Activated T-cell treated with anti-CD3 and anti-CD28 coated beads for 48 hours (primary cell): ENCODE measurements around the gene CNTNAP4.

ENCODE experiments used
- DNase-seq: peaks from one replicate; pipeline ENCODE4 v3.0.0-alpha.2; 2020; ENCODE audit warnings: low read depth

The CNTNAP4 gene

DNA sequence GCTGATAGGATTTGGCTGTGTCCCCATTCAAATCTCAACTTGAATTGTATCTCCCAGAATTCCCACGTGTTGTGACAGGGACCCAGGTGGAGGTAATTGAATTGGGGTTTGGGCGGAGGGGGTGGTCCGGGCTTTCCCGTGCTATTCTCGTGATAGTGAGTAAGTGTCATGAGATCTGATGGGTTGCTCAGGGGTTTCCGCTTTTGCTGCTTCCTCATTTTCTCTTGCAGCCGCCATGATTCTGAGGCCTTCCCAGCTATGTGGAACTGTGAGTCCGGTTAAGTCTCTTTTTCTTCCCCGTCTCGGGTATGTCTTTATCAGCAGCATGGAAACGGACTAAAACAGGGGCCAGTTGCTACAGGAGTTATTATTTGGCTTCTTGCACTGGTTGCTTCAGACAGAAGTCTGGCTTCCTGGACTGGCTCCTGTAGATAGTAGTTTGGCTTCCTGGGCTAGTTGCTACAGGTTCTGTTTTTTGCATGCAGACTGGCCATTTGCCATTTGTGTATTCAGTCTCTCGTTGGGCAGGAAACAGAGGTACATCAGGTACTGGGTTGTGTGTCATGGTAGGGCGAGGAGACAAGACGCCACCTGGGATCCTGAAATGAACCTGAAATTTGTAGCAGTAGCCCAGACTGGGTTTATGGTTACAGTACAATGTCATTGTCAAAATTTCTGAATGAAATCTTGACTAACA is 32.6 kb downstream of the CNTNAP4 start:
- DNase-seq, result no peak

DNA sequence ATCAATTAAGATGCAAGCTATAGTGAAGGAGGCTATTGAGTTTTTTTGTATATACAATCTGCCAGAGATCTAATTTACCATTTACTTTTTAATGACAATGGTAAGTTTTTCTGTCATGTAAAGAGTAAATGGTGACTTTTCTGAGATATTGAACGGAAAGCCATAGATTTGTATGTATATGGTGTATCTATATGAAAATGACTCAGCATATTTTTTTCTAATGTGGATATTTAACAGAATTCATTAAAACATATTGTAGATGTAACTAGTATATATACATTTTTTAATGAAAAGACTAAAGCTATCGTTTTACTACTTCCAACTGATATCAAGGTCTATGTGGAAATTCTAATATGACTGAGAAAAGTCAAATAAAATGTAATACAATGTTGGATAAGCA is 34.1 kb downstream of the CNTNAP4 start:
- no peak for DNase-seq

DNA sequence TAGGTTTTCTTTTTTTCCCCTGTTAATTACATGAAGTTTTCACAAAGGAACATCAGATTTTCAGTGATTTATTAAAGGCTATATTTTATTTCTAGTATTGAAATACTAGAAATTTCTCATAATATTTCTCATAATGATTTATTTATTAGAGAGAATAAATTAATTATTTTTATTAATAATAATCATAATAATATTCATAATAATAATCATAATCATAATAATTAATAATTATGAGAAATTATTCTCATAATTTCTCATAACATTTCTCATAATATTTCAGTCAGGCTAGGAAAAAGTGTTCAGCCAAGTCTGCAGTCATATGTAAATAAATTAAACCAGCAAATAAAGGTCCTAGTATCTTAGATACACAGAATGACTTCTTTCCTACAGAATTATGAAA is 41.4 kb downstream of the CNTNAP4 start:
- no peak for DNase-seq

DNA sequence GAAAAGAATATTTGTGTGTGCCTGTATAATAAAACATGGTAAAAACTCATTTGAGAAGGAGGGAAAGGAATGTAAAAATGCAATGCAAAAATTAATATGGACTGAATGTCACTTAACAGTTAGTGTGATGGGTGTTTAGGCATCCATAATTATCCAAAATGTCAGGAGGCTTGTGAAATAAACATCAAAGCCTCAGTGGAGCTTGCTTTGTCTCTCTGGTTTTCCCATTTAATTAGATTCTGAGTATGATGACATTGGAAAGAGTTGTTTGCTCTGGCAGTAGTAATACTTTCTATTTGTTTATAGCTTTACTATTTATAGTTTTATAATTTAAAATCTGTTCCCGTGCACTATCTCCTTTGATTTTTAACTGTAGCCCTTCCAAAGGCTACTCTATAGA is 51.9 kb downstream of the CNTNAP4 start:
- no peak for DNase-seq

DNA sequence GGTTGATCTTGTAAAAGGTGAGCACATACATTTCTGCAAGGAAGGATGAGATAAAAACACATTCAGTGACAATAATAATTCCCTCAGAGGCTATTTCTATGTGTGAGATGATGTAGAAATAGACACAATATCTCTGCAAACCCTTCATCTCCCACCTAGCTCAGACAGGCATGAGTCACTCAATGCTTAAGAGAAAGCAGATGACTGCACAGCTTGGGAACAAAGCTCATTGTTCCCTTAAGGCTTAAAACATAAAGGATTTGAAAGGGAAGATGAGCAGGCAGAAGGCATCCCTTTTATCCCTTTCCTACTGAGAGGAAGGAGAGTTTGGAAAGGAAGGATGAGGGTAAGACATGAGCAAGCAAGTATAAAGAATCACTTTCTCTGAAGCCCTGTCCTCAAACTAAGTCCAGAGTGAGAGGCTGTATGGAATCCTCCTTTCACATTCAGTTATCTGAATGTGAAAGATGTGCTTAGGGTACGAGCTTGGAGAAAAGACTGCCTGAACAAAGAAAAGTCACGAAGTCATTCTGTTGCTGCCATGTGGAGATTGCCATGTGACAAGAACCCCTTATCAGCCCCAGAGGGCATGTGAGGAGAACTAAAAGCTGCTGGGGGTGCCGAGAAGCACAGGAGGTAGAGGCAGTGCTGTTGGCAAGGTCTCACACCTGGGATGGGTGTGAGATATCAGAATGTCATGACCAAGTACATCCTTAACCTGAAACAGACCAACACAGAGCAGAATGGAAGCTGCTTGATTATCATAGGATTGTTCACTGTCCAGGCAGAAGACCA is 58.2 kb downstream of the CNTNAP4 start:
- DNase-seq, result no peak

DNA sequence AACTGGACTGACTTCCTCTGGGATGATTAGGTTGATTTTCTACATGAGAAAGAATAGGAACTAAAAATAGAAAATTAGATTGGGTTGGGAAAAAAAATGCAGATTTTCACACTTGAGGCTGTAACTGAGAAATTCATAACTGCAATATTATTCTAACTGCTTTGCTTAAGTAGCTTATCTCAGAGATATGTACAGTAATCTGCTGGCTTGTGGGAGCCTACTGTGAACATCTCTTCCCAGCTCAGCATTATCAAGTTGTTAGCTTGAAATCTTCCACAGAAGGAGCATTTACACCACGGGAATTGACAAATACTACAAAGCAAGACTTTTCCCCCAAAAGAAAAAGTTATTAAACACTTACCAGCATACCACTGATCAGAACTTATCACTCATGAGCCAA is 58.9 kb downstream of the CNTNAP4 start:
- DNase-seq, result no peak

DNA sequence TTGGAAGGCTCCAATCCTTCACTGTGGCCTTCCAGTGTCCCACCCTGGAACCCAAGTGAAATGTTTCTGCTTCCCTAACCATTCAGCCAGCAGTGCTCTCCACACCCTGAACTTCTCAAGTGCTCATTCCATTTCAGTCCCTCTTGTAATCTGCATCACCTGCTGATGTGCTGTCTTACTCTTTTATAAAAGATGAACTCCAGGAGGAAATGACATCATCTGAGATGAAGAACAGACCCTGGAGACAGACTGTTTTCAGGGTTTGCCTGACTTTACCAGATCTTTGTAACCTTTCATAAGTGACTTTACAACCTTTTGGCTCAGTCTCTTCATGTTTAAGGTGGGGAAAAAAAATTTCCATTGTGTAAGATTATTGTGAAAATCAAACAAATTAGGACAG is 61.3 kb downstream of the CNTNAP4 start:
- DNase-seq, result no peak

DNA sequence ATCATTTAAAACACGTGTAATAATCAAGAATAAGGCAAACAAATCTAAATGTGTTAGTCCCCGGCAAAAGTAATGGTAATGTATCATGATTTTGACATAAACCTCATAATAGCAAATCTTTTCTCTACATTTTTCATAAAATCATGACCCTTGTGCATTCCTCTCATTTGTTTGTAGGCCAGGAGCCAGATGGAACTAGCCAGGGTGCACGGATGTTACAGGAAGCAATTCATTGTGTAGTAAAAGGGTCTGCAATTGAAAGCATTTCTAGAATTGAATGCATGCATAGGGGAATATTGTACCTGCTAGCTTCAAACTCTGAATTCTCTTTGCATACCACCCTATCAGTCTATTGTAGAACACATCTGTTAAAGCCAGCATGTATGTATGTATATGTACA is 66.6 kb downstream of the CNTNAP4 start:
- no peak for DNase-seq

DNA sequence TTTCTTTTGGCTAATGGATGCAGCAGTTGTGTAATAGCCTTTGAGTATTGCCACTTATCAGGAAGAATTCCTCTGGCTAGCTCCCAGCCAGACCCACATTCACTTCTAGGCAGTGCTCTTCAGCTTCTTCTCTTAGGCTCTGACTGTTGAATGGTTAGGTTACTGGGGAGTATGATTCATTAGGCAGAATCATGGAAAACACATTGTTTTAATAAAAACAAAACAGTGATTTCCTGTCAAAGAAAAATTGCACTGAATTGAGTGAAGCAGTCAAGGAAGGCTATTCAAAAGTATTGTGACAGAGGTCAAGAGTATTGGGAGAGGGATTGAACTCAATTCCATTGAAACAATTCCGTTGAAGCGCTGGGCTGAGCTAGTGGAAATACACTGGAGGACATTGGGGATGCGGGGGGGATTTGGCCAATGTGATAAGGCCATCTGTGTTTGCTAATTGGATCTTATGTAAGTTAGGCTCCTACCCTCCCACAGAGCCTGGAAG is 68.0 kb downstream of the CNTNAP4 start:
- DNase-seq, result no peak

DNA sequence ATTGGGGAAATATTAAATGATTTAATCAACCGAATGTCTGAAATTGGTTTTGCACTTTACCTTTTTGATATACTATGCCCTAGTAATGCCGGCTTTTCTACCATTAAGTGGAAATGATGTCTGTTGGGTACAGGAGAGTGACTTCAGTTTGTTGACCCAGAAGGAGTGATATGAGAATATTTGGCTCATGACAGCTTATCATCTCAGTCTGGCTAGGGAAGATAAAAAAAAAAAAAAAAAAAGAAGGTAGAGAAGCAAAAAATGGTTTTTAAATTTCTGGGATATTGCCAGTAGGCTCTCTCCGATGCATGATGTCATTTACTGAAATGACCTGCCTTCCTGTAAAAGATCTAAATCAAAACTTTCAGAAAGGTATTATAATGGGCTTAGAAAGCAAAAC is 69.0 kb downstream of the CNTNAP4 start:
- no peak for DNase-seq

DNA sequence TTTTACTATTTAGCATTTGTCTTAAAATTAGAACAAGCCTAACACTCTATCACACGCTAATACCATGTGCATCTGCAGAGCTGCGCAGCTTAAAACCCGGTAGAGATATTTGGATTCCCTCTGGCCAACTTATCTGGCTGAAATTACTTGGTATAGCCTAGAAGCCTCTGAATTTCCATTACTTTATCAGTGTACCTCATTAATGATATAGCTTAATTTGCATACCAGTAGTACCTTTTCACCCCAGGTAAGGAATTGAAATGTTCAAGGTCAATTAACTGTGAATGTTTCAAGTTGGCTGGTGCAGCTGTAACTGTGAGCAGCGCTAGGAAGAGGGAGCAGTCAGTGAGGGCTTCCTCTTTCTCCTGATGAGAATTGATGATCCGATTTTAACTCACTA is 74.2 kb downstream of the CNTNAP4 start:
- DNase-seq, result no peak

DNA sequence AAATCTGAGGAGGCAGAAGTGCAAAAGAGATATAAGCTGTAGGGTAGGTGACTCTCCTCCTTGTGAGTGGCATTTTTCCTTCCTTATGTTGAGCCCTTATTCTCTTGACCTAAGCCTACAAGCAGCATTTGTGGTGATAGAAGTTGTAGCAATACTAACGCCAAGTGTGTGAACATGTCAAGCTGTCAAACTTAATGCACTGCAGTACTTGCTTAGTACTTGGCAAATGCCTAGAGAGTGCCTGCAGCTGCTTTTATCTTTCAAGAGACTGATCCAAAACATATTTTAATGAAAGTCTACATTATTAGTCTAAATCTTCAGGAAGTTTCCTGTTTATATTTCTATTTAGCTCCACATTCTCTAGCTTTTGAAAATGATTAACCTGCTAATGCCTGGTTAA is 83.2 kb downstream of the CNTNAP4 start:
- no peak for DNase-seq

DNA sequence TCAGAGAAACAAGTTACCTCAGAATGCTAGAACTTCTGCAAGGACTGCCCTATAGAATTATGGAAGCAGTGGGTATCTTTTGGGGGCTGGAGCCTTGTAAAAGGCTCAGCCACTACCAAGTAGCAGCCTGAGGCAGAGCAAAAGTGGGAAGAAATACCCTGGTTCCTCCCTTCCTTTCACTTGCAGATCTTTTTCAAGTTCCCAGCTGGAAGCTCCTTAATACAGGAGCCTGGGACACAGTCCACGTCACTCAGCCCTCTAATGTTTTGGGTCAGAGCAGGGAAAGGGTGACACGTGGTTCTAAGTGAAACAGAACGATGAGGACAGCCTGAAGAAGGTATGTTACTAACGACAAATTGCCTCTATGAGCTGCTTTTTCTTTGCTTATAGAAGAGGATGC is 93.1 kb downstream of the CNTNAP4 start:
- DNase-seq, result no peak

DNA sequence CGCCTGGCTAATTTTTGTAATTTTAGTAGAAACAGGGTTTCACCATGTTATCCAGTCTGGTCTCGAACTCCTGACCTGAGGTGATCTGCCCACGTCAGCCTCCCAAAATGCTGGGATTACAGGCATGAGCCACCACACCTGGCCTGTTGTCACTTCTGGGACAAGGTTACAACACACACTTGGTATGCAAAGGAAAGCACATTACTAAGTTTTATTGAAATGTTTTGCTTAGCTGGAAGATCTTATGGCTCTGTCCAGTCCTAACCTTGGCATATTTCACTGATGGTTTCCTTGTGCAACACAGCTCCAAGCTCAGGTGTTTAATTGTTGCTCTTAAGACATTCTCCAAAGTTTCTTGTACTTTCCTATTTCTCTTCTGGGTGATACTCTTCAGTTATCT is 94.2 kb downstream of the CNTNAP4 start:
- no peak for DNase-seq

DNA sequence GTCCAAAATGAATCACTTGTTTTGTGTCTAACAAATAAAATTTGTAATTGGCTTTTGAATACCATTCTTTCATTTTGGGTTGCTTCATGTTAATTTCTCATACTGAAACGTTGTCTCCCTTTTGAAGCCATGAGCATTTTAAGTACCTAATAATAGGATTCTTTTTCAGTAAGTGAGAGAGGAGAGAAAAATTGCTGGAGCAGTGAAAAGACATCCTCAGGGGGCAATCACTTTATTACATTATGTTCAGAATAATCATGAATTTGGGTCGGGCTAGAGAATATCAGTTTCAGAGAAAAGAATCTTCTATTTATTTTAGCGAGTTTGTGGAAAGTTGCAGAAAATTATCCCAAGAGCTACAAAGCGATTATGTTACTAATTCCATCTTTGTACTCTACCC is 96.8 kb downstream of the CNTNAP4 start:
- no peak for DNase-seq

DNA sequence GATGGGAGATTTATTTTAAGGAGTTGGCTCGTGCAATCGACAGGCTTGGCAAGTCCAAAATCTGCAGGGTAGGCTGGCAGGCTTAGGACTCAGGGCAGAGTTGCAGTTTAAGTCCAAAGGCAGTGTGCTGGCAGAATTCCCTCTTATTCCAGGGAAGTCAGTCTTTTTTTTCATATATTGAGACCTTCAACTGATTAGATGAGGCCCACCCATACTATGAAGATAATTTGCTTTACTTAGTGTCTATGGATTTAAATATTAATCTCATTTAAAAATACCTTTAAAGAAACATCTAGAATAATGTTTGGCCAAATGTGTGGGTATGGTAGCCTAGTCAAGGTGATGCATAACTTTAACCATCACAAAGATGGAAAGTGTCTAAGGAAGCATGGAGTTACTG is 99.8 kb downstream of the CNTNAP4 start:
- DNase-seq, result no peak

DNA sequence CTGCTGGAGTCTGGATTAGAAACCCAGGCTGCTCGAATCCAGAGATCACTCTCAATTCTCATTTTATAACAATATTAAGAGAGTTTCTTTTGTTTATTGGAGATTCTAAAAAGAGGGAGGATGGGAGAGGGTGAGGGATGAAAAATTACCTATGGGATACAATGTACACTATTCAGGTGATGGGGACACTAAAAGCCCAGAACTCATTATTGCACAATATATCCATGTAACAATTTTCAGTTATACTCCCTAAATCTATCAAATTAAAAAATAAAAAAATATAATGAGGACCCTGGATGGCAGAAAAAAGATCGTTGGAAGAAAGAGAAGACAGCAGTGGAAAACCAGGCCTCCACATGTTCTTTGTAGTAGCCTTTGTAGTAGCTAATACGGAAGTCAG is 100.8 kb downstream of the CNTNAP4 start:
- no peak for DNase-seq

DNA sequence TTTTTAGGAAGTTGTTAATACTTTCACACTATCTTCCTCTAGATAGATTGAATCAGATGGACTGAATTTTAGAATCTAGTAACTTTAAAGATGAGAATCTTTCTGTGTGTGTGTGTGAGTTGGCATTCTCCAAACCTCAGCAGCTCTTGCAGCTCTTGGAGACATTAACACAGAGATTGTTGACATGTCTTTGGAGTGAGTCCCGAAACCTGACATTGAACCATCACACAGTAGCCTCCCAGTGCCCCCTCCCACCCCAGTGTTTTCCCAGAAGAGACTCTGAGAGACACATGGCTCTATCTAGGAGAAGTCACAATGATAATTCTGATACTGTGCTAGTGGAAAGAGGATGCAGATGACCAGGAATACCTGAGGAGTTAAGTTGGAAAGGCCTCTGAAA is 103.9 kb downstream of the CNTNAP4 start:
- DNase-seq, result no peak

DNA sequence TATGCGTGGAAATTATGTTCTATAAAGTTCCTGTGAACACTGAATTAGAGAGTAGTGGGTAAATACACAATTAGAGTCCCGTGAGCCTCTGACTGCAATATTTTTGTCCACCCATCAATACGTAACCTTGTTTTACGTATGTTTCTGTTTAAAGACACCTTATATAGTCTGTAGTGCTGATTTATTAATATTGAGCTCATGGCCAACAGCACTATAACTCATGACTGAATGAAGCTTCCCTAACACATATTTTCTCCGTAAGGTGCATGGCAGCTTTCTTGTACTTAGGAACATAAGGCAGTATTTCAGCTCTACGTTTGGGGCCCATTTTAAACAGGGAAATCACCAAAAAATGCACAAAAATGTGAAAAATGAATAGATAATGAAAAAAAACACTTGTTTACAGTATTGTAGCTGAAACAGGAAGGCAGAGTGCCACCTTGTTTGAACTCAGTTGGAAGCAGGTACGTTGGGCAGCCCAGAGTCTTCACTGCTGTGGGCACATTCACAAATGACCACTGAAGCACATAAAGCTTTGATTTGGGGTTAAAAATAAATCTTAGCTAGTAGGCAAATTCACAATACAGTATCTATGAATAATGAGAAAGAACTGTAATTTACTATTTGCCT is 108.5 kb downstream of the CNTNAP4 start:
- no peak for DNase-seq

DNA sequence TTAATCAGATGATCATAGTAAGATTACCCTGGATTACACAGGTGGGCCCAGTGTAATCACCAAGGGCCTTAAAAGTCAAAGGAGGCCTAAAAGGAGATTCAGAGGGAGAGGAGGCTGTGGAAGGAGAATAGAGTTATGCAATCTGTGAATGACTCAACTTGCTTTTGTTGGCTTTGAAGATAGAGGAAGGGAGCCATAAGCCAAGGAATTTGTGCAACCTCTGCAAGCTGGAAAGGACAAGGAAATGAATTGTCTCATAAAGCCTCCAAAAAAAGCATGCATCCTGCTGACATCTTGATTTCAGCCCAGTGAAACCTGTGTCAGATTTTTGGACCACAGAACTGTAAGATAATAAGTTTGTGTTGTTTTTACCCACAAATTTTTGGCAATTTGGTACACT is 109.6 kb downstream of the CNTNAP4 start:
- no peak for DNase-seq

DNA sequence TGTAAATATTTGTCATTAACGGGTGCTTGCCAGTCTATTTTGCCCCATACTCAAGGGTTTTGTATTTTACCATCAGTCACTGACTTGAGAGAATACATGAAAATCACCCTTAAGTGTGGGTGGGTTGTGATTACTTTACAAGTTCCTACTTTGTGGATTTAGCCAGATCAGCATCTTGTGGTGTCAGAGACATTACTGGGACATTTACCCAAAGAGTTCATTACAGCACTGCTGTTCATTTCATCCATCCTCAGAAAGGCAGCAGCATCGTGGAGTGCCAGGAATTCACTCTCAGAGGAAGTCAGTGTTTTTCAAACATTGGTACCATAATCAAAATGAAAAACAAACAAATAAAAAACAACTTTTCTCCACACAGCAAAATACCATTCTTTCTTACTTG is 110.8 kb downstream of the CNTNAP4 start:
- no peak for DNase-seq

DNA sequence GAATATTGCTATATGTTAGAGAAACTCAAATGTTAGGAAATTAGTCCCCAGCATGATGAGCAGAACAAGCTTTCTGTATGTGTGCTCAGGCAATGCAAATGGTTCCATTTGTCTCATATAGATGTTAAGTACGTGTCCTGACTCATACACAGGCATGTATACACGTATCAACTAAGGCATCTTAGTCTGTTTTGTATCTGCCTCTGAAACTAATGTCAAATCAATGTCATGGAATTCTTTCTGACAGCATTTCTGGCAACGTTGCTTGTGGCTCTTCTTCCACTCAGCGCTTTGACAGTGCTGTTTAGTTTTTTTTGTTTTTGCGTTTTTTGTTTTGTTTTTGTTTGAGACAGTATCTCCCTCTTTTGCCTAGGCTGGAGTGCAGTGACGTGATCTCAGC is 111.9 kb downstream of the CNTNAP4 start:
- no peak for DNase-seq

DNA sequence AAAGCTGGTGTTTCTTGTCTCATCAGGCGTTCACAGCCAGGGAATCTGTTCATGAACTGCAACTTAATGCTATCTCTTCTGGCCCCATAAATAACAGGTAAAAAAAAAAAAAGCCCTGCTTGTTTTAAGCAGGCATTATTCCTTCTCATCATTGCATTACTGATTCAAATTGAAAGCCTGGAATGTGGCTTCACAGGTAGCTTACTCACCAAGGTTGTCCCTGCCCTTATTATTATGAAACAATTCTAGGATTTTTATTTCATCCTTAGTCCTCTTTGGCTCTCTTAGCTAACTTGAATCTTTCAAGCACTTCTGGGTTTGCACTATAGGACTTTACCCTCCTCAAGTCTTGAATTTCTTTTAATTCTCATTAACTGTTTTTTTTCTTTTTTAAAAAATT is 113.3 kb downstream of the CNTNAP4 start:
- no peak for DNase-seq
